NCI-H128 (cell line): ENCODE results near the gene LRMDA.

Experiments used
- DNase-seq: peaks from one replicate; lab custom pipeline; 2025; ENCODE audit not compliant: unreplicated experiment; lab: John Stamatoyannopoulos, UW

The LRMDA gene

DNA sequence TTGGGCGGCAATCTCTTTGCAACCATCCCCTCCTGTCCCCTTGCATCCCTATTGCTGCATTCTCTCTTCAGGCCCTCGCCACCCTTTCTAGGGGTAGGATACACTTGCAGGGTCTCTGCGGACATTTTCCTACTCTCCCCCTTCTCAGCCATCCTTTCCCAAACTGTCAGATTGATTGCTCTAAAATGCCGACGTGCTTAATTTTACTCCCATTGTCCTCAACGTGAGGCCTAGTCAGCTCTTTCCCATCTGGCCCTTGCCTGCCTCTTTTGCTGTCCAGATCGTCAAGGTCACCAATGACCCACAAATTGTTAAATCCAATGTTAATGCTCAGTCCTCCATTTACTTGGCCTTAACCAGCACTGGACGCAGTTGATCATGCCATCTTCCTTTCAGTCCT lies 12.7 kb upstream of the LRMDA start:
- DNase-seq = no peak

DNA sequence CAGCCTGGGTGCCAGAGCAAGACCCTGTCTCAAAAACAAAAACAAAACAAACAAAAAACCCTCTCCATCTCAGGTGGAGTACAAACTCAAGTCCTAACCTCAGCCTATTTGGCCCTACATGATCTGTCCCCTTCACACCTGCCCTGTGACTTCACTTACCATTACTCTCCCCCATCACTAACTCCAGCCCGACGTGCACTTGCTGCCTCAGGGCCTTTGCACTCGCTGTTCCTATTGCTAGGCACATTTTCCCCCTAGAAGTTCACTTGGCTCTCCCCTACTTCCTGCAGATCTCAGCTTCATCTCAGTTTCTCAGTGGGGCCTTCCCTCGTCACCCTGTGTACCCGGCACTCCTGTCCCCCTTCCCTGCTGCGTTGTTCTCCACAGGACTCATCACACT lies 8.5 kb upstream of the LRMDA start:
- no peak for DNase-seq

DNA sequence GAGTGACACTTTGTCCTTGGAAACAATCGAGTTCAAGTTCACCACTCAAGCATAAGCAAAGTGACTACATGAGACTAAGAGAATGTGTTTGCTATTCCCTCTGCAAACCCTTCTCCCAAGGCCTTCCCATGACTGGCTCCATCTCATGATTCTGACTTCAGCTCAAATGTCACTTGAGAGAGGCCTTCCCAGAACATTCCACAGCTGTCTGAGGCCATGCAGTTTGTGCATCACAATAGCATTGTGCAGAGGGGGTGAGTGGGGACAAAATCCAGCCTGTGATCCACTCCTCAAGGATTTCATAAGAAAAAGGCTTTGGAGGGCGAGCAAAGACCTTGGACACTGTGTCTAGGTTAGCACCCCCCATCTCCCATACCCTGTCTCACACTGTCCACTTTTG lies 6.9 kb upstream of the LRMDA start:
- no peak for DNase-seq

DNA sequence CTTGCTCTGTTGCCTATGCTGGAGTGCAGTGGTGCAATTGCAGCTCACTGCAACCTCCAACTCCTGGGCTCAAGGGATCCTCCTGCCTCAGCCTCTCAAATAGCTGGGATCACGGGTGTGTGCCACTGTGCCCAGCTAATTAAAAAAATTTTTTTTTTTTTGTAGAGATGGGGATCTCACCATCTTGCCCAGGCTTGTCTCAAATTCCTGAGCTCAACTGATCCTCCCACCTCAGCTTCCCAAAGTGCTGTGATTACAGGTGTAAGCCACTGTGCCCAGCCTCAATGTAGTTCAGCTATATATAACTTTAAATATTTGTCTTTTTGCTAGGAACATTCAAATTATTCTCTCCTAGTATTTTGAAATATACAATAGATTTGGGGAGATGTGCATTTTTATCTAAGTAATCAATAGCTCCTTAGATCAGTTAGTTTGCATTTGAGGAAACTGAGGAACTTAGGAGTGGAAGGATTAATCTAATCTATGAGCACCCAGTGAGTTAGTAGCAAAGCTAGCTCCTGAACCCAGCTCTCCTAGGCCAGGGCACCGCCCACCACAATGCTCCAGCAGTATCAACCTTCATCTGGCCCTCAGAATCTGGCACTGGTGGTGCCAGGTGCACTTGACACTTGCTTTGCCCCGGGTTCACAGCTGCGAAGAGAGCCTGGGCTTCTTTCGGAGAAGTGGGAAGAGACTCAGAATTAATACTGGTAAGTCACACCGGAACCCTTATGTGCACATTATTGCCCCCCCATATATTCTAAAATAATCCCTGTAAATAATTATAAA lies 5.9 kb upstream of the LRMDA start:
- DNase-seq = no peak

DNA sequence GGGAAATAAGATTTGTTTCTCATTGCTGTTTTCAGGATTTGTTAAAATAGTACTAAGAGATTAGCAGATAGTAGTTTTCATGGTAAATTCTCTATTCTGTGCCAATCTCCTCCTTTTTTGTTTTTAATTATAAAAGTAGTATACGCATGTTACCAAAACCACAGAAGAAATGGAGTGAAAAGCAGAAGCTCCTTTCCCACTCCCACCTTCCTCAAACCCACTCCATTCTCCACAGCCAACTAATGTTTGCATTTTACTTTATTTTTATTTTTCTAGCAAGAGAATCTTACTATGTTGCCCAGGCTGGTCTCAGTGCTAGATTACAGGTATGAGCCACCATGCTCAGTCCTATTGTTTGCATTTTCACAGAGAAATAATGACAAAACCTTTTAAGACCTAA lies 4.5 kb upstream of the LRMDA start:
- no peak for DNase-seq

DNA sequence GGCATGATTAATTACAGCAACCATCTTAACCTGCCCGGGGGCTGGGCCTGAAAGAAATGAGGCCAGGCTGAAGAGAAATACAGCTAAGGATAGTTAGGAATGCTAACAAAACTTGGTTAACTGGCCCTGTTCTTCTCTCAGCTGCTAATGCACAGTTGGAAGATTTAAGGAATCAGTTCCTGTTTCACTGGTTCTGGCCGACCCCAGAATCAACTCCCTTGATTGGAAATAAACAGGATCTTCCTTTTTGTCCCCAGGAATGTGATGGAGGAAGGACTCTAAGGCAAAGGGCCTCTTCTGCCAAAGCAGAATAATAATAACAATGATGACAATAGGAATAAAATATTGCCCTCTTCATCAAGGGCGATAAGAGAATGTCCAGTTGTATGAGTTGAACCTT lies 3.5 kb upstream of the LRMDA start:
- DNase-seq = no peak

DNA sequence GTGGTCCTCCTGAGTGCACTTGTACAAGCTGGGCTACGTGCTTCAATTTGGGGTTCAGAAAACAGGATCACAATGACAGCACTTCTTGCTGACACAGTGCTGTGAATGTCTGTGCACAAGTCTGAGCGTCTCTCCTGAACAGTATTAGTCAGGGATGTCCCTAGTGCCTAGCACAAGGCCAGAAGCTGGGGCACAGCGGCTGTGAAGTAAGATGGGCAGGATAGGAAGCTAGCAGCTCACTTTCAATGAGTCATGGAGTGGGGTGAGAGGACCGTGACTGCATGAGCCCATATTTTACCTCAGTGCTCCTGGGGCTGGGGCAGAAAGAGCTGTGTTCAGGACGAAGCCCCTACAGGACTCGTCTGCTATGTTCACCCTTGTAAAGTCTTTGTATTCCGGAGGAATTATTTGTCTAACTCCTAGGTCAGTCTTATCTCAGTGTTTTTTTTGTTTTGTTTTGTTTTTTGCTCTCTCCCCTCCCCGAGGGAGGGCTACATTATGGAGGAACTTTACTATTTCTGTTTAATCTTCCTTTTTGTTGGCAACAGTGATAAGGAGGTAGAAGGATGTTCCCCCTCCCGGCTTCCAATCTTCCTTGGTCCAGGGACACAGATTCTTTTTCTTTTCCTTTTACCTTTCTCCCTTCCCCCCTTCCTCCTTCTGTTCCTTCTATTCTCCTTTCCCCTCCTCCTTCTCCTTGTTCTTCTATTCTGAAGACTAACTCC lies 2.8 kb upstream of the LRMDA start:
- DNase-seq = no peak

DNA sequence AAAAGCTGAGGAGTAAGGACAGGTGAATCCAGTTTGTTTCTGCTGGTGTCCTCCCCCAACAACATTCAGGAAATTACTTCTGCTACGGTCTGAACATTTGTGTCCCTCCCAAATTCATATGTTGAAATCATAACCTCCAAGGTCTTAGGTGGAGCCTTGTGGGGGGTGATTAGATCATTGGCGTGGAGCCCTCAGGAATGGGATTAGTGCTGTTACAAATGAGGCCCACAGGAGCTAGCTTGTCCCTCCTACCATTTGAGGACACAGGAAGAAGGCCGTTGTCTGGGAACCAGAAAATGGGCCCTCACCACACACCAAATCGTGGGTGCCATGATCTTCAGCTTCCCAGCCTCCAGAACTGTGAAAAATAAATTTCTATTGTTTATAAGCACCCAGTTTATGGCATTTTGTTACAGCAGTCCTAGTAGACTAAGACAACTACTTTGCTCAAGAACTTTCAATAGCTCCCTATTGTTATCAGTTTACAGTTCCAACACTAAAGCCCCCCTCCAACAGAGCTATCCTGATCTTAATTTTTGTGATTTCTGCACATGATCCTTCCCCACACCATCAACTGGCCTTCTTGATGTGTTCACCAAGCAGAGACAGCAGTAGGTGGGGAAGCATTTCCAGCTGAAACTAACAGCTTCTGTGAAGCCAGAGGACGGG lies 2.1 kb upstream of the LRMDA start:
- DNase-seq = no peak

DNA sequence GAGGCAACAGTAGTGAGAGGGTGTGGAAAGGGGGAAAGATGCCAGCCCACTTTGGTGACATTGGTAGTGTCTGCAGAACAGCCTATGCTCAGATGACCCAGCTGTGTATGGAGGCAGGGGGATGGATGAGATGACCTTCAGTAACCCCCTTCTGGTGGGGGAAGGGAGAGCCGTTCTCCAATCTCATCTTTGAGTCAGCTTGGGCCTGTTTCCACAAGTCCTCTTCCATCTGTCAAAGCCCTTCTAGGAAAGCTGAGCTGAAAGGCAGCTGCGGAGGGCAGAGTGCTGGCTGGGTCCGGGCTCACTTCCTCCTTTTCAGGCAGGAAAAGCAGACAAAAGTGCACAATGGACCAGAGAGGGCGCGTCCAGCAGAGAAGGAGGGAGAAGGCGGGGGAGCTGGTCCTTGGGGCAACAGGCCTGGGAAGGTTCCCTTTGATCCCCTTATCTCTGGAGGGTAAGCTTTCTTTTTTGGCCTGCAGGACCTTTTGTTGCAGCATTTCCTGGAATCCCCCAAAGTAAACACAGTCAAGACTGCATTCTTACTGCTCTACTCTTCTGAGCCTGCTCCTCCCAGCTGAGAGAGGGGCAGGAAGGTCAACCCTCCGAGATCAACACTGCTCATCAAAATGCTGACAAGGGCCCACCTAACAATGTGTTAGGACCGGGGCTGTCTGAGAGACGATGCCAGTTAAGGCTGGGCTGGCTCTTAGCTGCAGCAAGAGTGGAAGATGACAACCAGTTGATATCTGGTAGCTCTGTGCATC lies 1.2 kb upstream of the LRMDA start:
- no peak for DNase-seq

DNA sequence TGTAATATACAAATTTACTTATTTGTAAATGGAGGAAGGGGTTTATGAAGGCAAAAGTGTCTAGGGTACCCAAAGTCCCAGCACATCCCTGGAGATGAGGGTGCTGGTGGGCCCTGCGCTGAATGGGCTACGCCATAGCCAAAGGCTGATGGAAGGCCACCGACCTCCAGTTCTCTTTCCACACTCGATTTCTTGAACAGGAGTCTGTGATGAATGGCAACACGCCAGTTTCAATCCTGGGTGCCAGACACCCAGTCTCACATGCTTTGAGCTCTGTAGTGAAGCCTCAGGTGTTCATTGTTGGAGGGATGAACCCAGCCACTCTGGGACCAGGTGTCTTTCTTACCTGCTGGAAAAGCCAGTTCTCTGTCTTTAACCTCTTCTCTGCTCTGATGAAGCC lies 752 bp downstream of the LRMDA start:
- no peak for DNase-seq

DNA sequence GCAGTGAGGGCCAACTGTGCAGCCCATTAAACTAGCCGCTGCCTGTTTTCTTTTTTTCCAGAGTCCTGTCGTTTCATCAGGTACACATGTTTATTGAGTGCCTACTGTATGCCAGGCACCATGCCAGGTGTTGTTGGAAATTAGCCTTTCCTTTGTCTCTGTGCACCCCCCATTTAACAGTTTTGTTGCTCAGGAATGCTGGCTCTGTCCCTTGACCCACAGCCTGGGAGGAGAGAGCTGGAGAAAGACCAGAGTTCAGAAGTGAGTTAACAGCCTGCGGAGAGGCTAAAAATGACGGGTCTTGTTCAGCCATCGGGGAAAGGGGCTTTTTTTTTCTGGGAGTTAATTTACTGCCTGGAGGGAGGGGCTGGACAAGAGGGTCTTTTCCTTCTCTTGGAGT lies 1.3 kb downstream of the LRMDA start:
- DNase-seq = no peak

DNA sequence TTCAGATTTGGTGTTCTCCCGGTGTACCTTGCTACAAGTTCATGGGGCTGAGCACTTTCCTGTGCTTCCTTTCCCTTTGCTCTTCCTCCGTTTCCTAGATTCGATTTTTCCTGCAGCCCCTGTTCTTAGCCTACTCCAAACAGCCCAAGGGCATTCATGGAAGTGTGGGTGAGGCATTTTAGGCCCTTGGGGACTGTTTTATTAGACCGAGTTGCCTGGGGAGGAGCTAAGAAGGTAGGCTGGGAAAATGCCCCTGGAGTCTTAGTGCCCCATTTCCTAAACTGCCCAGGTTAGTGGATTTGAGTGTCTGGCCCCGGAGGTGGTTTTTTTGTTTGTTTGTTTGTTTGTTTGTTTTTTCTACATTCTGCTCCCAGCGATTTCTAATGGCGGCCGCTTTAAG lies 1.8 kb downstream of the LRMDA start:
- DNase-seq = no peak

DNA sequence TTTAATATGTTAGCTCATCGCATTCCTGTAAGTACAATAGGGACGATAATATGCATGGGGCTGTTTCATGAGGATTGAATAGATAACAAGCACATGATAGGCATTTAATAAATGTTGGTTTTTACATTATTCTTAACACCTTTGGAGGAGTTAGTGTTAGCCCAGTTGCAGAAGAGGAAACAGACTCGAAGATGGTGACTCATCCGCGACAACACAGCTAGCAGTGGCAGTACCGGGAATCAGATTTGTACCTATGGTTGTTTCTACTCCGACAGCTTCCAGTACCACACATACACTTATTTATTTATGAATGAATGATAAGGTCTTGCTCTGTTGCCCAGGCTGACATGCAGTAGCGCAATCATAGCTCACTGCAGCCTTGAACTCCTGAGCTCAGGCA lies 2.9 kb downstream of the LRMDA start:
- no peak for DNase-seq

DNA sequence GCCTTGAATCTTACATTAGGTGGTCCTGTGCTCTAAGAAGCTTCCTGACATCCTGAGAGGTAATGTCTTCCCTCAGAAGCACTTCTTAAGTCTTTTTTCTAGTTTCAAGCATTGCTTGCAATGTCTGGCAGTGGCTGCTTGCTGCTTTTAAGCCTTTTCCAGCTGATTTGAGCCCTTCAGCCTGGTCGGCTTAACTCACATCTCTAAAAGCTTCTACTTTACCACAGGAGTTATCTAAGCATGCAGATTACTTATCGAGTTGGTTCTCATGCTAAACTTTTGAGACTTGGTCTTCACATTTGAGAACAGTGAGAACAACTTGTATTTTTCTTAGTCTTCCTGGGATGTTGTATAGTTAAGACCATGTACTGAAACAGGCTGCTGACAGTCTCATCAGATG lies 3.9 kb downstream of the LRMDA start:
- no peak for DNase-seq

DNA sequence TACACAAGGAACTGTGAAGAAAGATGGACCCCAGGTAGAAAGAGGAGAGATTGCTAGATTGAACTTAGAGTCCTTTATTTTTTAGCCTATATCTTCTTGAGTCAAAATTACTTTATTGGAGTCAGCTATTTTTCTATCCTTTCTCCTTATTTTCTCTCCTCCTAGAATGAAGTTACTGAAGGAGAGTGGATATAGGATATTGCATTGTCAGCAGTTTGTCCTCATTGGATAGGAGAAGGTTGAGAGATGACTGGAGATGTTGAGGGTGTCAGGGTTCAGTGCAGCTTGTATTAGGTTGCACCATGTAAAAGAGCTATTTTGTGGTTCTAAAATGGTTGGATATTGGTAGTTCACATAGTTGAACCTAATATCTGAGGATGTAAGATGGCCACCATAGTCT lies 5.5 kb downstream of the LRMDA start:
- DNase-seq = no peak

DNA sequence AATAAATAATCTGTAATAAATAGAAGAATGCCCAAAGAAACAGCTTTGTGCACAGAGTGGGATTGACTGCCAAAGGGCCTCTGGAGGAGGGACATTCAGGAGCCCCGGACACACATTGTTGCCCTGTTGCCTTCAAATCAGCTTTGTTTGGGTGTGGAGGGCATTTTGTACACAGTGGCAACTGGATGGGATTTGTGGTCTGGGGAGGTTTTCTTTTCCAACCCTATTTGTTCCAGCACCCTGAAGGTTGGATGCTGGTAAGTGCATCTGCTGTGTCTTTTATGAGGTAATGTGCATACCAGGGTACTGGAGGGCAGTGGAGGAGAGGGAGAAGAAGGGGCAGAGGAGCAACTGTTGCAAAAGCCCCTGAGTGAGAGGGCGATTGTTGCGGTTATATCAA lies 6.3 kb downstream of the LRMDA start:
- no peak for DNase-seq

DNA sequence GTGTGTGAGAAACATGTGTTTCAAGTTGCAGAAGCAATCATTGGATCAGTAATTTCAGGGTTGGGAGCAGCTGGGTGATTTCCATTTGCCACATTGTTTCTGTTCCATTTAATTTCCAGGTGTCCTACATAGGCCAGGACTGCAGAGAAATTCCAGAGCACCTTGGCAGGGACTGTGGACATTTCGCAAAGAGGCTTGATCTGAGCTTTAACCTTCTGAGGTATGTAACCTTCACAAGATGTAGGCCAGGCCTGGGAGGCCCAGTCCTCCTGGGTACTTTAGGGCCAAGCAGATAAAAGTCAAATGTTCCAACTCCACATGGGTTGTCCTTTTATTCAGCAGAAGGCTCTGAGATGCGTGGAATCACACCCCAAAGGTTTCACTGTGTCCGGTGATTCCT lies 6.9 kb downstream of the LRMDA start:
- DNase-seq = no peak

DNA sequence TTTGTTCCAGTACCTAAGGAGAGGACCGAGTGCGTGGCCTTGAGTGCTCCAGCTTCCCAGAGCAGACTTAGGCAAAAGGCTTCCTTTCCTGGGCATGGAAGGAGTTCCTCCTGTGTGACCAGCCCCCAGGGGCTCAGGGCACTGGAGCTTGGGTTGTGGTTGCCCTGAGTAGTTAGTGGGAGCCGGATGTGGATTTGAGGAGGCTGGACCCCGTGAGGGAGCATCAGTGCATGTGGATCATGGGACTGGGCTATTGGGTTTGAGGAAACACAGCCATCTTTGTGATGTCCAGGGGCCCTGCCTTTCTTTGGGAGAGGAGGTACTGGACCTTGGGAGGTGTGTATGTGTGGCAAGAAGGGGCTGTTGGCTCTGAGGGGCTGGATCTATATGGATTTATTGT lies 8.4 kb downstream of the LRMDA start:
- DNase-seq = no peak

DNA sequence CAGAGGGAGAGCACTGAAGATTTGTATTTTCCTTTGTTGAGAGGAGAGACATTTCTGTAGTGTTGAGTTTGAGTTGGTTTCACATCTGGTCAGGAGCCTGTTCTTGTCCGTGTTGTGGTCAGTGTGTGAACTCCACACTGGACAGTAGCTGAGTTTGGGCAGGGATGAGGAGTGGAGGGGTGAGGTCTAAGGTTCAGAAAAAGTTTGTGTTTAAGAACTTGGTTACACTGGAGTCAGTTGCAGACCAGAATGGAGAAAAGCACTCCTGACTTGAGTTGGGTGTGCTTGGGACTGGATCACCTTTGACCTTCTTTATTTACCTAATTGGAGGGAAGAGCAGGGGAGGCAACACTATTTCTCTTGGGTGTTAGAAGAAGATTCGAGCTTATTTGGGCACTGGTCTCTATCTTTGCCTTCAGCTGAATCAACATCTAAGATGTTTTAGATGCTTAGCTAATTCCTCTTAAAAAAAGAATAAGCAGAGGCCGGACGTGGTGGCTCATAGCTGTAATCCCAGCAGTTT lies 8.9 kb downstream of the LRMDA start:
- no peak for DNase-seq

DNA sequence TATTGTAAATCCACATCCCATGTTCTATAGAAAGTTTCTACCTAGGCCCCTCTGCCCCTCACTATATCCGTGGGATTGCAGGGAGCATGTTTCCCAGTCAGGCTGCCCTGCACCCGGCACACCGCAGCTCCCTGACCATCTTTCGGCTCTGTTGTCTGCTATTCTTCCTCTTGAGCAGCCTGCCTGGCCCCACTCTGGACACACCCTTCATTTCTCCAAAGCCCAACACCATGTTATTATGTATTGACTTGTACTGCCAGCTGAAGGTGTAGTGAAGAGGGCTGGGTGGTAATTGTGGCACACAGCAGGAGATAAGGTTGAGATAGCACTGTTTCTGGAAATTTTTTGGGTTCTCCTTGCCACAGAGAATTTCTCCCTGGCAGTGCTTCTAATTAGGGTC lies 9.8 kb downstream of the LRMDA start:
- DNase-seq = no peak

DNA sequence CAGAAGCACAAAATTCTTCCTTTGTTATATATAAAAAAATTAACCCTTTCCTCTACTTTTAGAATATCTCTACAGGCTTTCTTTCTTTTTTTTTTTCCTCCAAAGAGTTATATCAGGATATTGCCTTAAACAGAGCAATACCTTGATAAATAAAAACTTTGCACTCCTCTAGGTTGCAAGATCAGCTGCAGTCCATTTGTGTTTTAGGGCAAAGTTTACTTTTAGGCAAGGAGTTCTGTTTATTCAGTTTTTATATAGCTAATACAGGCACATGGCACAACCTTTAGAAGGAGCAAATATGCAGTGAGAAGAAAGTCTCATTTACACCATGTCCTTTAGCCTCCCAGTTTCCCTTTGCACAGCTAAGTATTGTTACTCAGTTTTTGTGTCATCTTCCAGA lies 10.3 kb downstream of the LRMDA start:
- no peak for DNase-seq
